Uterus (tissue), 2 donors: ENCODE results near the gene MEGF9.

ENCODE experiments used
- CTCF ChIP-seq, 4 experiments: fragments of 200-600 bp in 2 of 4; fragments of 450-650 bp in 2 of 4; sonication (generic) in 2 of 4; IDR thresholded peaks; one replicate each; pipeline ENCODE4 v1.5.1; 2016 to 2019; ENCODE audit warnings: antibody characterized with exemption in 4 of 4, mild to moderate bottlenecking in 2 of 4, moderate library complexity in 1 of 4
- POLR2A ChIP-seq, 2 donors: fragments of 450-650 bp; IDR thresholded peaks; one replicate each; pipeline ENCODE4 v1.6.1; 2016; ENCODE audit warnings: antibody characterized with exemption in 2 of 2, mild to moderate bottlenecking in 1 of 2, moderate library complexity in 1 of 2

- TF ChIP-seq CTCF (IDR thresholded peaks at IDR 0.05) (no peak), POLR2A (IDR thresholded peaks at IDR 0.05) (no peak)
These were observed 146.4 kb downstream of the MEGF9 start for GRCh38 chr9:120567874-120568273.
